GM06990 (cell line): Measurements from ENCODE around the gene MBD6.

ENCODE experiments used
- DNase-seq: peaks from one replicate; pipeline ENCODE4 v3.0.0-alpha.2; 2011; ENCODE audit not compliant: insufficient read length; ENCODE audit errors: extremely low read depth
- H3K27me3 ChIP-seq: replicated peaks from 2 replicates; pipeline ENCODE4 v1.6.0; 2011; ENCODE audit warnings: low read length; ENCODE audit not compliant: control insufficient read depth, insufficient read depth
- H3K36me3 ChIP-seq: 2 replicates; pipeline ENCODE4 v1.5.1; 2011; ENCODE audit warnings: low read length; ENCODE audit not compliant: control insufficient read depth, insufficient read depth
- H3K4me3 ChIP-seq: replicated peaks from 2 replicates; pipeline ENCODE4 v1.5.1; 2011; ENCODE audit warnings: low read depth, mild to moderate bottlenecking, control low read depth, low read length
- CTCF ChIP-seq: IDR thresholded peaks from 2 replicates; pipeline ENCODE4 v1.5.1; 2011; ENCODE audit warnings: low read length, control low read depth, mild to moderate bottlenecking, inconsistent platforms; ENCODE audit not compliant: insufficient read depth, poor library complexity, severe bottlenecking

Gene MBD6

GRCh38 chr12:57479376-57480115 lies 43.1 kb upstream of the MBD6 start, which contains the start of gene ARHGAP9:
Gene ARHGAP9 (minus strand): TSS chr12:57479866. CDS start chr12:57479406, 460 bp downstream.
- peaks cover 7% of the 10 kb centered on the region for H3K36me3 ChIP-seq
- peak within 1 kb of the TSS; percentile 70 for H3K4me3 ChIP-seq
- DNase-seq: peak; percentile 62
- TF ChIP-seq CTCF: no peak
- H3K27me3 ChIP-seq: no peaks in the 10 kb centered on the region

GRCh38 chr12:57481671-57482070 lies 41.0 kb upstream of the MBD6 start:
- no peak for DNase-seq
- TF ChIP-seq CTCF: no peak

GRCh38 chr12:57483466-57483865 lies 39.2 kb upstream of the MBD6 start:
- no peak for DNase-seq
- H3K4me3 ChIP-seq: no peak overlapping the region
- TF ChIP-seq CTCF: no peak

More at GRCh38 chr12:57481671-57482070, 41.0 kb upstream of the MBD6 start:
- Histone ChIP-seq H3K36me3 (no peaks in the 10 kb centered on the region), H3K4me3 (no peak overlapping the region), H3K27me3 (no peaks in the 10 kb centered on the region)

GRCh38 chr12:57485695-57486094 lies 36.9 kb upstream of the MBD6 start:
- no peak overlapping the region for H3K4me3 ChIP-seq
- DNase-seq: no peak
- peaks cover 10% of the 10 kb centered on the region for H3K36me3 ChIP-seq
- H3K27me3 ChIP-seq: no peaks in the 10 kb centered on the region
- no peak for TF ChIP-seq CTCF

More at GRCh38 chr12:57483466-57483865, 39.2 kb upstream of the MBD6 start:
- no peaks in the 10 kb centered on the region for H3K27me3 ChIP-seq
- no peaks in the 10 kb centered on the region for H3K36me3 ChIP-seq

GRCh38 chr12:57487055-57487596 lies 35.5 kb upstream of the MBD6 start:
- Histone ChIP-seq H3K27me3 (no peaks in the 10 kb centered on the region), H3K4me3 (peak overlapping the region; percentile 99; the same call in 1 of the 2 replicates), H3K36me3 (peaks cover 16% of the 10 kb centered on the region)
- no peak for TF ChIP-seq CTCF
- DNase-seq: no peak
